ENCODE results near the gene NUCB1. TPM values are rescaled to one million over a fixed set of nuclear protein-coding genes. Genes with fewer than 3 reads are reported as not detected.
A peak's percentile ranks its signal among the peaks of the same experiment; 100 is the strongest.

Gene NUCB1
- total and polyA plus RNA-seq, 9 of the 15 experiments (the other 6 are each of a cell fraction or from before 2014, with no cell fraction given) = 3.1 to 153 (median 71.7) TPM

DNA sequence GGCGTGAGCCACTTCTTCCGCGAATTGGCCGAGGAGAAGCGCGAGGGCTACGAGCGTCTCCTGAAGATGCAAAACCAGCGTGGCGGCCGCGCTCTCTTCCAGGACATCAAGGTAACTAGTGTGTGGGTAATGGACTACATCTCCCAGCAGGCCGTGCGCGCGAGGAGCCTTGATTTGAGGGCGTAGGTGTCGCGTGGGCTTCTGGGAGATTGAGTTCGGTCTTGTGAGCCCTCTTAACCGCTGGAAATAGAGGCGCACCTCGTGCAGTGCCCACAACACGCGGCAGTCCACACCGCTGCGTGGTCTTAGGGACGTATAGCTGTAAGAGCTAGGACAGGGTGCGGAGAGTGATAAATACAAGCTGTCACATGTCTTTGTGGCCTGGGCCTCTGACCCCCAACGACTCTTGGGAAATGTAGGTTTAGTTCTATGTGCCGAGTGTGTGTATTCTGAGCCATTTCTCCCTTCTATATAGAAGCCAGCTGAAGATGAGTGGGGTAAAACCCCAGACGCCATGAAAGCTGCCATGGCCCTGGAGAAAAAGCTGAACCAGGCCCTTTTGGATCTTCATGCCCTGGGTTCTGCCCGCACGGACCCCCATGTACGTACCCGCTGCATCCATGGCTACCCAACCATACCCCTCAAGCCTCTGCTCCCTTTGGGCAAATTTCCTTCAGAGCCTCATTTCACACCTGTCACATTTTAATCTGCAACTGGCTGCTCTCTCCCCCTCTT, 65.9 kb downstream of the NUCB1 start (continued):
- TF ChIP-seq, protein P1, sequence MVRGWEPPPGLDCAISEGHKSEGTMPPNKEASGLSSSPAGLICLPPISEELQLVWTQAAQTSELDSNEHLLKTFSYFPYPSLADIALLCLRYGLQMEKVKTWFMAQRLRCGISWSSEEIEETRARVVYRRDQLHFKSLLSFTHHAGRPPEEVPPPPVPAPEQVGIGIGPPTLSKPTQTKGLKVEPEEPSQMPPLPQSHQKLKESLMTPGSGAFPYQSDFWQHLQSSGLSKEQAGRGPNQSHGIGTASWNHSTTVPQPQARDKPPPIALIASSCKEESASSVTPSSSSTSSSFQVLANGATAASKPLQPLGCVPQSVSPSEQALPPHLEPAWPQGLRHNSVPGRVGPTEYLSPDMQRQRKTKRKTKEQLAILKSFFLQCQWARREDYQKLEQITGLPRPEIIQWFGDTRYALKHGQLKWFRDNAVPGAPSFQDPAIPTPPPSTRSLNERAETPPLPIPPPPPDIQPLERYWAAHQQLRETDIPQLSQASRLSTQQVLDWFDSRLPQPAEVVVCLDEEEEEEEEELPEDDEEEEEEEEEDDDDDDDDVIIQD (CRISPR knock-in tag; IDR thresholded peaks at IDR 0.05) = no peak
- TF ChIP-seq, protein P2, sequence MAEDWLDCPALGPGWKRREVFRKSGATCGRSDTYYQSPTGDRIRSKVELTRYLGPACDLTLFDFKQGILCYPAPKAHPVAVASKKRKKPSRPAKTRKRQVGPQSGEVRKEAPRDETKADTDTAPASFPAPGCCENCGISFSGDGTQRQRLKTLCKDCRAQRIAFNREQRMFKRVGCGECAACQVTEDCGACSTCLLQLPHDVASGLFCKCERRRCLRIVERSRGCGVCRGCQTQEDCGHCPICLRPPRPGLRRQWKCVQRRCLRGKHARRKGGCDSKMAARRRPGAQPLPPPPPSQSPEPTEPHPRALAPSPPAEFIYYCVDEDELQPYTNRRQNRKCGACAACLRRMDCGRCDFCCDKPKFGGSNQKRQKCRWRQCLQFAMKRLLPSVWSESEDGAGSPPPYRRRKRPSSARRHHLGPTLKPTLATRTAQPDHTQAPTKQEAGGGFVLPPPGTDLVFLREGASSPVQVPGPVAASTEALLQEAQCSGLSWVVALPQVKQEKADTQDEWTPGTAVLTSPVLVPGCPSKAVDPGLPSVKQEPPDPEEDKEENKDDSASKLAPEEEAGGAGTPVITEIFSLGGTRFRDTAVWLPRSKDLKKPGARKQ (CRISPR knock-in tag; IDR thresholded peaks at IDR 0.05) = no peak
- TF ChIP-seq ZNF830 (CRISPR knock-in tag; IDR thresholded peaks at IDR 0.05) (no peak), LARP7 (IDR thresholded peaks at IDR 0.05) (no peak), ZBTB12 (CRISPR knock-in tag; IDR thresholded peaks at IDR 0.05) (no peak), ZNF311 (CRISPR knock-in tag; IDR thresholded peaks at IDR 0.05) (no peak), RERE (CRISPR knock-in tag; IDR thresholded peaks at IDR 0.05; ENCODE audit: borderline replicate concordance) (no peak), CBFA2T3 (IDR thresholded peaks at IDR 0.05) (no peak), AFF1 (IDR thresholded peaks at IDR 0.05; ENCODE audit: low read depth in 1 of 2, partially characterized antibody in 2 of 2) (peak in 1 of 2 experiments; percentile 98)
- TF ChIP-seq, protein P3, sequence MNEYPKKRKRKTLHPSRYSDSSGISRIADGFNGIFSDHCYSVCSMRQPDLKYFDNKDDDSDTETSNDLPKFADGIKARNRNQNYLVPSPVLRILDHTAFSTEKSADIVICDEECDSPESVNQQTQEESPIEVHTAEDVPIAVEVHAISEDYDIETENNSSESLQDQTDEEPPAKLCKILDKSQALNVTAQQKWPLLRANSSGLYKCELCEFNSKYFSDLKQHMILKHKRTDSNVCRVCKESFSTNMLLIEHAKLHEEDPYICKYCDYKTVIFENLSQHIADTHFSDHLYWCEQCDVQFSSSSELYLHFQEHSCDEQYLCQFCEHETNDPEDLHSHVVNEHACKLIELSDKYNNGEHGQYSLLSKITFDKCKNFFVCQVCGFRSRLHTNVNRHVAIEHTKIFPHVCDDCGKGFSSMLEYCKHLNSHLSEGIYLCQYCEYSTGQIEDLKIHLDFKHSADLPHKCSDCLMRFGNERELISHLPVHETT (CRISPR knock-in tag; conservative IDR thresholded peaks at IDR 0.05 in 1 of 2, IDR thresholded peaks at IDR 0.05 in 1 of 2) = no peak; a peak in 1 of 4 replicates
